K562 treated with DMSO at 1 percent for 12 hours (cell line): ENCODE measurements around the gene CFAP61. TPM values are rescaled to one million over a fixed set of nuclear protein-coding genes. Genes with fewer than 3 reads are reported as not detected.

Source experiments
- total RNA-seq: library from RNA; unstranded; fragments of 300-600 nt; gene quantifications from 2 replicates; pipeline ENCODE4 v1.2.3, GENCODE V29; 2022; ENCODE audit not compliant: insufficient read depth

The CFAP61 gene
- not detected in 2 replicates for total RNA-seq

GRCh38 chr20:20052074-20052970, at the start of gene CFAP61, which contains the start of gene CRNKL1:
CFAP61 (plus strand) TSS chr20:20052532; CDS start chr20:20056654, 4,122 bp downstream.
CRNKL1 (minus strand) TSS chr20:20052466; CDS start chr20:20052342, 124 bp downstream.

GRCh38 chr20:20017001-20017843, 35.1 kb upstream of the CFAP61 start, which contains the start of gene NAA20:
NAA20 (plus strand) TSS chr20:20017362; CDS start chr20:20017397, 35 bp downstream.

GRCh38 chr20:20367575-20368417, 315.5 kb downstream of the CFAP61 start, which contains the start of gene INSM1:
INSM1 (plus strand) TSS chr20:20368104; CDS start chr20:20368268, 164 bp downstream.

Other genes starting within 250 kb of the CFAP61 start
- gene NAA20, start 35.2 kb upstream of the CFAP61 start, total RNA-seq = 27.9 and 41.9 TPM in 2 replicates
- gene CRNKL1, start 66 bp upstream of the CFAP61 start, total RNA-seq = 7.0 and 11.5 TPM in 2 replicates